Astrocyte (in vitro differentiated cells and primary cell): Measurements from ENCODE around the gene NAGLU. TPM values are rescaled to one million over a fixed set of nuclear protein-coding genes. Genes with fewer than 3 reads are reported as not detected.

Experiments used
- DNase-seq: peaks from one replicate; pipeline ENCODE4 v3.0.0-alpha.2; 2010; ENCODE audit warnings: low read depth
- FAIRE-seq: peaks from 2 replicates; lab custom pipeline; 2011; peaks lifted over from hg19 to GRCh38; lab: Jason Lieb, UNC
- H2AFZ ChIP-seq: 2 replicates; pipeline ENCODE4 v1.6.0; 2012; ENCODE audit warnings: low read depth, low read length, inconsistent platforms
- H3K27ac ChIP-seq: 2 replicates; pipeline ENCODE4 v1.5.1; 2011; ENCODE audit warnings: low read depth, low read length, inconsistent platforms
- H3K27me3 ChIP-seq: 2 replicates; pipeline ENCODE4 v1.6.0; 2011; ENCODE audit warnings: low read length, inconsistent platforms; ENCODE audit not compliant: insufficient read depth
- H3K36me3 ChIP-seq: 2 replicates; pipeline ENCODE4 v1.5.1; 2011; ENCODE audit warnings: low read length, inconsistent platforms; ENCODE audit not compliant: insufficient read depth
- H3K4me1 ChIP-seq: 2 replicates; pipeline ENCODE4 v1.5.1; 2011; ENCODE audit warnings: low read length, inconsistent platforms; ENCODE audit not compliant: insufficient read depth
- H3K4me2 ChIP-seq: 2 replicates; pipeline ENCODE4 v1.6.0; 2012; ENCODE audit warnings: low read length, inconsistent platforms
- H3K4me3 ChIP-seq: 2 replicates; pipeline ENCODE4 v1.5.1; 2011; ENCODE audit warnings: low read depth, mild to moderate bottlenecking, low read length, inconsistent platforms; ENCODE audit not compliant: insufficient read depth
- H3K79me2 ChIP-seq: 2 replicates; pipeline ENCODE4 v1.6.0; 2012; ENCODE audit warnings: mild to moderate bottlenecking, low read length, inconsistent platforms; ENCODE audit not compliant: insufficient read depth
- H3K9ac ChIP-seq: 2 replicates; pipeline ENCODE4 v1.6.0; 2012; ENCODE audit warnings: mild to moderate bottlenecking, low read length, inconsistent platforms
- H3K9me3 ChIP-seq: 2 replicates; pipeline ENCODE4 v1.5.1; 2012; ENCODE audit warnings: low read depth, mild to moderate bottlenecking, low read length, inconsistent platforms; ENCODE audit not compliant: insufficient read depth
- H4K20me1 ChIP-seq: 2 replicates; pipeline ENCODE4 v1.6.0; 2012; ENCODE audit warnings: low read length, inconsistent platforms; ENCODE audit not compliant: insufficient read depth
- H3K27ac Mint-ChIP-seq: one replicate; pipeline ENCODE4 v1.8.0; 2021; ENCODE audit warnings: mild to moderate bottlenecking, mixed read lengths; ENCODE audit not compliant: unreplicated experiment
- H3K27me3 Mint-ChIP-seq: one replicate; pipeline ENCODE4 v1.8.0; 2021; ENCODE audit warnings: low read depth, mixed read lengths; ENCODE audit not compliant: unreplicated experiment
- H3K36me3 Mint-ChIP-seq: one replicate; pipeline ENCODE4 v1.8.0; 2021; ENCODE audit warnings: low read depth, mixed read lengths; ENCODE audit not compliant: unreplicated experiment
- H3K4me1 Mint-ChIP-seq: one replicate; pipeline ENCODE4 v1.8.0; 2021; ENCODE audit warnings: low read depth, mixed read lengths; ENCODE audit not compliant: unreplicated experiment
- H3K4me3 Mint-ChIP-seq: one replicate; pipeline ENCODE4 v1.8.0; 2021; ENCODE audit warnings: mild to moderate bottlenecking, moderate library complexity, mixed read lengths; ENCODE audit not compliant: unreplicated experiment
- H3K9me3 Mint-ChIP-seq: one replicate; pipeline ENCODE4 v1.8.0; 2021; ENCODE audit warnings: mild to moderate bottlenecking, mixed read lengths; ENCODE audit not compliant: unreplicated experiment
- CTCF ChIP-seq: IDR thresholded peaks from 2 replicates; pipeline ENCODE4 v1.5.1; 2011; ENCODE audit warnings: low read depth, mild to moderate bottlenecking, inconsistent platforms, low read length, moderate library complexity; ENCODE audit not compliant: insufficient read depth
- EZH2 ChIP-seq: IDR thresholded peaks from 2 replicates; pipeline ENCODE4 v1.6.1; 2012; ENCODE audit warnings: mild to moderate bottlenecking, low read length, inconsistent platforms; ENCODE audit not compliant: insufficient read depth
- total RNA-seq: library from RNA; stranded (reverse); gene quantifications from 2 replicates; pipeline ENCODE4 v1.2.1, GENCODE V29; 2021

NAGLU gene
- total RNA-seq, 1 donor from 2014 or later: 19.3 TPM

GRCh38 chr17:42541041-42541833 is 5.2 kb downstream of the NAGLU start:
- Mint-ChIP-seq H3K4me1 (peaks cover 11% of the 10 kb centered on the region), H3K36me3 (peaks cover 14% of the 10 kb centered on the region), H3K27me3 (no peaks in the 10 kb centered on the region), H3K4me3 (no peak overlapping the region), H3K9me3 (no peaks in the 10 kb centered on the region), H3K27ac (peak overlapping the region; percentile 62)
- Histone ChIP-seq H3K27me3 (no peaks in the 10 kb centered on the region), H3K4me2 (no peak overlapping the region), H3K36me3 (no peaks in the 10 kb centered on the region), H3K9ac (no peak overlapping the region), H3K79me2 (peaks cover 11% of the 10 kb centered on the region), H4K20me1 (no peaks in the 10 kb centered on the region), H3K9me3 (no peaks in the 10 kb centered on the region), H3K27ac (no peak overlapping the region), H2AFZ (no peak overlapping the region), H3K4me3 (no peak overlapping the region), H3K4me1 (peaks cover 5% of the 10 kb centered on the region)
- FAIRE-seq (no peak), DNase-seq (no peak)
- no peak for TF ChIP-seq CTCF
- no peak for TF ChIP-seq EZH2

GRCh38 chr17:42543190-42544079 is 7.4 kb downstream of the NAGLU start:
- H3K27me3 ChIP-seq: no peaks in the 10 kb centered on the region
- FAIRE-seq (no peak), DNase-seq (no peak)
- no peaks in the 10 kb centered on the region for H3K79me2 ChIP-seq
- no peak overlapping the region for H3K4me3 Mint-ChIP-seq
- no peak overlapping the region for H3K27ac ChIP-seq
- no peaks in the 10 kb centered on the region for H3K36me3 ChIP-seq
- no peak overlapping the region for H2AFZ ChIP-seq
- no peak overlapping the region for H3K27ac Mint-ChIP-seq
- H3K36me3 Mint-ChIP-seq: peaks cover 14% of the 10 kb centered on the region
- TF ChIP-seq CTCF (no peak), EZH2 (no peak)
- H3K4me2 ChIP-seq: no peak overlapping the region
- no peak overlapping the region for H3K9ac ChIP-seq
- peaks cover 2% of the 10 kb centered on the region for H3K27me3 Mint-ChIP-seq
- H3K4me3 ChIP-seq: no peak overlapping the region
- no peaks in the 10 kb centered on the region for H4K20me1 ChIP-seq
- no peaks in the 10 kb centered on the region for H3K4me1 ChIP-seq
- peaks cover 9% of the 10 kb centered on the region for H3K4me1 Mint-ChIP-seq
- no peaks in the 10 kb centered on the region for H3K9me3 Mint-ChIP-seq
- no peaks in the 10 kb centered on the region for H3K9me3 ChIP-seq
